Hypothalamus (tissue), 51 donors: ENCODE measurements around the gene NKG7.

Experiments used
- DNase-seq, 51 donors: peaks; one replicate each; lab custom pipeline; 2025; lab: John Stamatoyannopoulos, UW

Gene NKG7

DNA sequence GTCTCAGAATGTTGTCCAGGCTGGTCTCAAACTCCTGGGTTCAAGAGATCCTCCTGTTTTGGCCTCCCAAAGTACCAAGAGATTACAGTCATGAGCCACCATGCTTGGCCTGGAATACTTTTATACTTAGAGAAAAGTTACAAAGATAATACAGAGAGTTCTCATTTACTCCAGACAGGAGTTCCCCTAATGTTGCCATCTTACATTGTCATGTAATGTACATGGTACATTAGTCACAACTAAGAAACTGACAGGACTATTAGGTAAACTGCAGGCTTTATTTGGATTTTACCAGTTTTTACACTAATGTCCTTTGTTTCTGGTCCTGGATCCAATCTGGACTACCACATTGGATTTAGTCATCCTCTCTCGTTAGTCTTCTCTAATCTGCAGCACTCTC is 20.2 kb upstream of the NKG7 start:
- DNase-seq: no peak

DNA sequence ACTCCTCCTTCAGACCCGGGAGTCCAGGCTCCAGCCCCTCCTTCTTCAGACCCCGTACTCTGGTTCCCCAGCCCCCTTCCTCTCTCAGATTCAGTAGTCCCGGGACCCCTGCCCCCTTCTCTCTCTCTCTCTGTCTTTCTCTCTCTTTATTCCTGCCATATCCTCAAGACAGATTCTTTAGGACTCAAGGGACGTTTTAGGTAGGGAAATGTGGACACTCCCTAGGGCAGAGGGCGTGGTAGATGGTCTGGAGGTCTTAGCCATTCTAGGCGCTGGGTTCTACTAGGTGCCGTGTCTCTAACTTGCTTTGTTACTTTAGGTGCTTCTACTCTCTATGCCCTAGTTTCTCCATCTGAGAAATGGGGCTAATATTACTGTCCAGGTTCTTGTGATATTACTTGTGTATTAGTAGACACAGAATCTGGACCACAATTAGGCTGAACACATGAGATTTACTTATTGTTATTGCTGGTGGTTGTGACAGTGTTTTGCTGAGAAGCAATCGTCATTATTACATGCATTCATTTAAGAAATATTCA is 18.7 kb upstream of the NKG7 start:
- no peak for DNase-seq

- DNase-seq: no peak
These were observed 16.7 kb upstream of the NKG7 start for GRCh38 chr19:51389143-51389542.

DNA sequence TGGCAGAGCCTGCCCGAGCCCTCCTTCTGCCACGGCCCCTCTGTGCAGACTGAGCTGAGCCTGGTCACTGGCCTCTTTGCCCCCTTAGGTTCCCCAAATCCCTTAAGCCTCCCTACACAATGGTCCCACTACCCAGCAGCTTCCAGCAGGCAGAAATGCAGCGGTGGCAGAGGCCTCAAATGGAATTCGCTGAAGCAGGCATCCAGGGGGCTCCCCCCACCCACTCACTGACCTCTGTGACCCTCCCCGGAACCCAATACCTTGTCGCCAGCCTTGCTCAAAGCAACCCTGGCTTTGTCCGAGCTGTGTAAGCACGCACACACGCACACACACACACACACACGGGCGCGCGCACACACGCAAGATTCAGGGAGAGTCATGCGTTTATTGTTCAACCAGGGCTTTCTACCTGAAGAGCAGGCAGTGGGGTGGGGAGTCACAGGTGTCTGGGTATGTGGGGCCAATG is 15.5 kb upstream of the NKG7 start, which contains the start of gene LIM2:
TSS of gene LIM2 (minus strand) at position 51 of the 466 bp plus-strand sequence. CDS start 531 bp downstream, outside the sequence.
- DNase-seq: no peak

GRCh38 chr19:51386882-51387520 is 14.5 kb upstream of the NKG7 start:
- DNase-seq: no peak

DNA sequence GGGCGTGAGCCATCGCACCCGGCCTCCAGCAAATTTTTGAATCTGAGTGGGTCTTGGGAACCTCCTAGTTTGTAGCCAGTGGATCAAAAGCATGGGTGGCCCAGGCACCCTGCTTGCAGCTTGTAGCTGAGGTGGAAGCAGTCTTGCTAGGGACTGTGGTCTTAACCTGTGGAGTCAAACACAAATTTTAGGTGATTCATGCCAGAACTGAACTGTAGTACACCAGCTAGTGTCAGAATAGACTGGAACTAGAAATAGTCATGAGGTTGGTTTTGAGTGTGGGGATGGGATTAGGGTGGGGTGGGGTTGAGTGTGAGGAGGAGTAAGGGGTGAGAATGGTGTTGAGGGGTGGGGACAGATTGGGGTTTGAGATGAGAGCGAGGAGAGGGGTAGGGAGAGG is 9.6 kb upstream of the NKG7 start:
- no peak for DNase-seq

DNA sequence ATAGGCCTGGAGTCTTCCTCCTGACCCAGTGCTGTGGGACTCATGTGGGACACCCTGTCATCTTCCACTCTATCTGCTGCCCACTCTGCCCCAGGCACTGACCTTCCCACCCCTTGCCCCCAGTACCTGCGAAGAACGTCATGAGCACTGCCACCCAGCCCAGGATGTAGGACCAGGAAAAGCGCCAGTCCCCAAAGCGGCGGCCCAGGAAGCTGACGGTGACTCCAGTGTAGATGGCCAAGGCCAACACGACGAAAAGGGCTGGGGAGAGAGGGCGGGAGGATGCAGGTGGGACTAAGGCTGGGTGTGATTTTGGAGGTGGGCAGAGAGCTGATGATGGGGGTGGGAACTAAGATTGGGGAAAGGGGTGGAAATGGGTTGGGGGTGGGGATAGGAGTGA is 7.9 kb upstream of the NKG7 start:
- no peak for DNase-seq

GRCh38 chr19:51377422-51377821 is 5.0 kb upstream of the NKG7 start:
- no peak for DNase-seq

DNA sequence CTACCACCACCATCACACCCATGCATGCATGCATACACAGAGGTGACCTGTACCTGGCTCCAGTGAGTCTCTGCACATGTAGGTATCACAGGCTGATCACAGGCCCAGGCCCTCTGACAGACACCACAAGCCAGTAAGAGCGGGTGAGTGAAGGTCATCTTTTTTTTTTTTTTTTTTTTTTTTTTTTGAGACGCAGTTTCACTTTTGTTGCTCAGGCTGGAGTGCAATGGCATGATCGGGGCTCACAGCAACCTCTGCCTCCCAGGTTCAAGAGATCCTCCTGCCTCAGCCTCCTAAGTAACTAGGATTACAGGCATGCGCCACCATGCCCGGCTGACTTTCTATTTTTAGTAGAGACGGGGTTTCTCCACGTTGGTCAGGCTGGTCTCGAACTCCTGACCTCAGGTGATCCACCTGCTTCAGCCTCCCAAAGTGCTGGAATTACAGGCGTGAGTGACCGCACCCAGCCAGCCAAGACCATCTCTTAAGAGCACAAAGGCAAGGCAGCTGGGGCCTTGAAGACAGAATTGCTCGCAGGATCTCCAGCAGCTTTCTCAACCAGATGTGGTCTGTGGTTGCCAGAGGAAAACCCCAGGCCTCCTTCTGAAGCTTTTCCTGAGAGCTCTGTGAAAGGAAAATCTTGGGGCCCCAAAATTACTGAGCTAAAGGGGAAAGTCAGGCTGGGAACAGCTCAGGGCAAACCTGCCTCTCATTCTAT is 3.2 kb upstream of the NKG7 start:
- no peak for DNase-seq

DNA sequence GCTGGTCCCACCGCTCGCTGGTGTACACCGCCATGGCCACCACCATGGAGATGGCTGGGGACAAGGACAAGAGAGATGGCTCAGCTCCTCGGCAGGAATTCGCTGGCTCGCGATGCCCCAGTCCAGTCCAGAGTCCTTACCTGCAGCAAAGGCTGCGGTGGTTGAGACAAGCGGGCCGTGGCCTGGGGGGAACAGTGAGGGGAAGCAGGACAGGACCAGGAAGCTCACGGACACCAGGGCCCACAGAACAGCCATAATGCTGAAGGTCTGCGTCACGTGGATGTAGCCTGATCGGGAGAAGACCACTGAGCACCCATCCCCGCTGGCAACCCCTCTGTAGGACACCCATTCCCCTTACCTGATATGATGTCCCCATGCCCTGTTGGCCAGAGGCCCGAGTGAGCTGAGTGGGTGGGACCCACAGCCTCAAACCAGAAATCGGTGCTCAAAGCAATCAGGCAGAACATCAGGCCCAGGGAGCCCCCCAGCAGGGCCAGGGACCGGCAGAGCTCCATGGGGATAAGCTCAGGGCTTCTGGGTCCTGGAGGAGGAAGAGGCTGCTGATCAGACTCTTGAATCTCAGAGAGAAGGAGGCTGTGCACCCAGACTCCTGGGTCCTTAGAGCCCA is 319 bp downstream of the NKG7 start:
- DNase-seq: peak in 1 of 51 donors; percentile 96

- DNase-seq: no peak
These were observed 1.2 kb downstream of the NKG7 start for GRCh38 chr19:51371186-51371690.

DNA sequence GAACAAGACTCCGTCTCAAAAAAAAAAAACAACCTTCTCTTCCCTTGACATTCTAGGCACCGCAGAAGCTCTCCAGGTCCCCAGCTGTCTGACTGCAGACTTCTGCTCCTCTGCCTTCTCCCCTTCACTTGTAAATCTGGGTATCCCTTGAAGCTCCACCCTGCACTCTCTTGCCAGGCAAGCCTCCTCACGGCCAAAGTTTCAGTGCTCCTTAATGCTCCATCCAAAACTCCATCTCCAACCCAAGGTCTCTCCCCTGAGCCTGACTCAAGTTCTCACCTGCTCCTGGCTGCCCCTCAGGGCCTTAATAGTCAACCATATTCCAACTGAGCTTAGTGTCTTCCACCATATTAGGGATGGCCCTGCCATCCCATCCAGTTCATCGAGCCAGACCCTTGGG is 2.2 kb downstream of the NKG7 start:
- no peak for DNase-seq

DNA sequence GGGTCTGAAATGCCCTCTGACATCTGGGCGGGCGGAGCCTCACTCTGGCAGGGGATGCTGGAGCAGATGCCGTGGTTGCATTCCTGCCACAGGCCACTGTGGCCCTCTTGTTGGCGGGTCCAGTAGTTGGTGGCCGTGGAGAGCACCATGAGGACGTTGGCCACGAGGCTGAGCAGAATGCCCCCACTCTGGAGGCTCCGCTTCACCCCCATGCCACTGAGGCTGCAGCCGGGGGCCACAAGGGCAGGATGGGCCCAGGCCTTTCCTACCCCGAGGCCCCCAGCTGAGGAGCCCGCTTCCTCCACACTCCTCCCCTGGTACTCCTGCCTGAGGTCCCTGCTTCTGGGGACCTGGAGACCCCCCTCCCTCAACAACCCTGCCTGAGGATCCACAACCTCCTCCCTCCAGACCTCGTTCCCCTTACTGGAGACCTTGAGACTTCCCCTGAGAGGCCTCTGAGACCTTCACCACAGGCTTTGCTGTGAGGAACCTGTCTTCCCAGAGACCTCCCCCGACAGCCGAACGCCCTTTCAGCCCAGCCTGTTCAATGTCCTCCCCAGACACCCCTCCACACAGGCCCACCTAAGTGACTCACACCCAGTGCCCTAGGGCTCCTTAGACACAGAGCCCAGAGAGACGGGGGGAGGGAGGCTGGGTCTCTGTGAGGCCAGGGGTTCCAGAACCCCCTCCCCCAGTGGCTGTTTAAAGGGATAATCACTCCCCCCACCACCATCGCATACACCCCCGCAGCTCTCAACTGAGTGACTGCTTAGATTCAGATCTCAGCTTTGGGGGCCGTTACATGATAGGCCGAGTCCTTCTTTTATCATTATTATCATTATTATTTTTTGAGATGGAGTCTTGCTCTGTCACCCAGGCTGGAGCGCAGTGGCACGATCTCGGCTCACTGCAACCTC is 3.8 kb downstream of the NKG7 start, which contains the start of gene CLDND2:
TSS of gene CLDND2 (minus strand) at position 638 of the 917 bp plus-strand sequence. CDS start at position 212, 426 bp downstream.
- peak in 7 of 51 donors; percentile 43 to 71 (median 58) for DNase-seq

DNA sequence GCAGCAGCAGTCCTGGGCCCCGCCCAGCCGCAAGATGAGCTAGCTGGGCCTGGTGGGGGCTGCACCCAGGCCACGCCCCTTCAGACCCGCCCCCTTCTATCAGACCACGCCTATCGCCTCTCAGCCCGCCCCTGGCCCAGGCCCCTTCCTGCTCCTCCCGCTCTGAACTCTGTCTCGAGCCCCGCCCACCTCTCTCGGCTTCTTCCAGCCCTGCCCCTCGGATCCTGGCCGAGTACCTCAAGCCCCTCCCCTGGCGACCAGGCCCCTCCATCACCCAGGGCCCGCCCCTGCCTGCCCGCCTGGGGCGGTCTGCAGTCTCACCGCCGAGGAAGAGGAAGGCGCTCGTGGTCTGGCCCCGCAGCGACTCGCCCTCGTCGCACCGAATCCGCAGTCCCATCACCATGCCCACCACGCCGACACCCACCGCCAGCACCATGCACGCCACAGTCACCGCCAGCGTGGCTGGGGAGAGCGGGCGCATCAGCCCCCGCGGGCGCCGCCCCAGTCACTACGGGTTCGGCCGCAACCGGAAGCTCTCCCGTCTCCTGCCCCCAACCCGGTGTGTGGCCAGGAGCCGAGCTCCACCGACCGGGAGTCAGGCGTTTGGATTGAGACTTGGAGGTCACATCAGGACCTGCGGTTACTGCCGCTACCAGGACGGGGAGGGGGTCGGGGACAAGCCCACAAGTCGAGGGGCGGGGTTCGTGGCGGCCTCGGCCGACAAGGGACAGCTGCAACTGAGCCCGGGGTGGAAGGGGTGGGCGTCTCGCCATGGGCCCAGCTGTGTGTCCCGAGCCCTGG is 4.7 kb downstream of the NKG7 start:
- DNase-seq: peak; percentile 56 to 100 (median 97)

- DNase-seq: peak in 4 of 51 donors; percentile 44 to 60 (median 50)
These were observed 5.2 kb downstream of the NKG7 start for GRCh38 chr19:51367255-51367564.

DNA sequence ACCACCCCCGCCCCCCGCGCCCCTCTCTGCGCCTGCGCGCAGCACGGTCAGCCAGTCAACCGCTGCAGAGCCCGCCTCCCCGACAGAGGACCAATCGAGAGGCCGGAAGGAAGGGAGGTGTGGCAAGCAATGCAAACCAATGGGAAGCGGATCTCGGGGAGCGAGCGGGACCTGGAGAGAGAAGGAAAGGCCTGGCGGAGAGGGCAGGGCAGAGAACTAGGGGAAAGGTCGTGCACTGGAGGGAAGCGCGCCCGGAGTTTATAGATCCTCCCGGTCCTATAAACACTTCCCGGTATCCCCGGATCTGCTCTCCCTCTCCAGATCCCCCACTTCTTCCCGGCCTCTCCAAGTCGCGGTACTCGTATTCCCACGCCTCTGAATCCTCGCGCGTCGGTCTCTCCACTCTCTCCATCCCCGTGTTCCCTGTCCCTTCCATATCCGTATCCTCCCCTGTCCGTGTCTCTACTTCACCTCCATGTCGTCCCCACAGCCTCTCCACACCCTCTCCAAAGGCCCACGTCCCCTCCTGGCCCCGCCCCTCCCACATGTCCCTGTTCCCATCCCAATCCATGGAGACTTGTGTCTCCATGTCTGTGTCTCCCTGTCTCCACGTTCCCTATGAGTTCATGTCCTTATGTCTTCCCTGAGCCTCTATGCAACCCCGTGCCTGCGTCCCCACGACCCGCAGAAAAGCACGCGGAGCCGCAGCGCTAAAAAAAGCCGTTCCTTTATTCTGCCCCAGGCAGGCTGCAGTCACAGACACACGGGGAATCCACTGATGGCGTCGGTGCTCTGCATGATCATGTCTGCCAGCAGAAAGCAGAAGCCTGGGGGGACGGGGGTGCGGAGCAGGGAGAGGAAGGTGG is 5.8 kb downstream of the NKG7 start:
- peak; percentile 63 to 99 (median 96) for DNase-seq

GRCh38 chr19:51365965-51366388 is 6.5 kb downstream of the NKG7 start, which contains the start of gene ETFB:
TSS of gene ETFB (minus strand) at chr19:51366388. CDS start at chr19:51366326, 62 bp downstream.
- DNase-seq: no peak
